ENCODE data around the gene FAM234B. TPM values are rescaled to one million over a fixed set of nuclear protein-coding genes. Genes with fewer than 3 reads are reported as not detected.

Gene FAM234B
- total RNA-seq, 1 experiment from 2014 or later = 25.9 TPM

DNA sequence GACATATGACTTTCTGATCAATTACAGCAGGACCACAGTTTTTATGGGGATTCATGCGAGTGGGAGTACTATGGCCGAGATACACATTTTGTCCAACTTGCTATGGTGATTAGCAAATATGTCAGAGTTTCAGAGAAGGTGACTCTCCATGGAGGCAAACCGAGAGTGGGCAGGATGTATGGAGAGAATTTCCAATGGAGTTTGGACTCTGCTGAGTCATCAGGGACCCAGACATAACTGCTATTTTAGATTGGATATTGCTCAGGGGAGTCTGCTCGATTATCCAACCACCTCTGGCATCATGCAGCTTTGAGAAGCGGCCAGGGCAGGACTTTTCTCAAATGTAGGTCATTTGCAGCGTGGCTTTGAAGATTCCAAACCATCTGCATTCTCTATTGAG is 68.8 kb downstream of the FAM234B start:
- TF ChIP-seq, protein P1, sequence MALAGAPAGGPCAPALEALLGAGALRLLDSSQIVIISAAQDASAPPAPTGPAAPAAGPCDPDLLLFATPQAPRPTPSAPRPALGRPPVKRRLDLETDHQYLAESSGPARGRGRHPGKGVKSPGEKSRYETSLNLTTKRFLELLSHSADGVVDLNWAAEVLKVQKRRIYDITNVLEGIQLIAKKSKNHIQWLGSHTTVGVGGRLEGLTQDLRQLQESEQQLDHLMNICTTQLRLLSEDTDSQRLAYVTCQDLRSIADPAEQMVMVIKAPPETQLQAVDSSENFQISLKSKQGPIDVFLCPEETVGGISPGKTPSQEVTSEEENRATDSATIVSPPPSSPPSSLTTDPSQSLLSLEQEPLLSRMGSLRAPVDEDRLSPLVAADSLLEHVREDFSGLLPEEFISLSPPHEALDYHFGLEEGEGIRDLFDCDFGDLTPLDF (CRISPR knock-in tag; IDR thresholded peaks at IDR 0.05) = no peak
- TF ChIP-seq, protein P2, sequence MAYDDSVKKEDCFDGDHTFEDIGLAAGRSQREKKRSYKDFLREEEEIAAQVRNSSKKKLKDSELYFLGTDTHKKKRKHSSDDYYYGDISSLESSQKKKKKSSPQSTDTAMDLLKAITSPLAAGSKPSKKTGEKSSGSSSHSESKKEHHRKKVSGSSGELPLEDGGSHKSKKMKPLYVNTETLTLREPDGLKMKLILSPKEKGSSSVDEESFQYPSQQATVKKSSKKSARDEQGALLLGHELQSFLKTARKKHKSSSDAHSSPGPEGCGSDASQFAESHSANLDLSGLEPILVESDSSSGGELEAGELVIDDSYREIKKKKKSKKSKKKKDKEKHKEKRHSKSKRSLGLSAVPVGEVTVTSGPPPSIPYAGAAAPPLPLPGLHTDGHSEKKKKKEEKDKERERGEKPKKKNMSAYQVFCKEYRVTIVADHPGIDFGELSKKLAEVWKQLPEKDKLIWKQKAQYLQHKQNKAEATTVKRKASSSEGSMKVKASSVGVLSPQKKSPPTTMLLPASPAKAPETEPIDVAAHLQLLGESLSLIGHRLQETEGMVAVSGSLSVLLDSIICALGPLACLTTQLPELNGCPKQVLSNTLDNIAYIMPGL (CRISPR knock-in tag; IDR thresholded peaks at IDR 0.05) = no peak
- TF ChIP-seq JAZF1 (CRISPR knock-in tag; IDR thresholded peaks at IDR 0.05) = no peak
- DNase-seq (ENCODE audit: low spot score) (no peak), ATAC-seq (no peak)
- POLR2A ChIA-PET = no interaction called here
- Mint-ChIP-seq H3K27ac (no peak overlapping the region), H3K4me1 (peaks cover 31% of the 10 kb centered on the region), H3K4me3 (no peak overlapping the region), H3K36me3 (peaks cover 10% of the 10 kb centered on the region), H3K27me3 (ENCODE audit: low read depth) (no peaks in the 10 kb centered on the region; the same call in 1 of the 2 replicates), H3K9me3 (peaks cover 20% of the 10 kb centered on the region)
- CTCF ChIA-PET = no interaction called here

DNA sequence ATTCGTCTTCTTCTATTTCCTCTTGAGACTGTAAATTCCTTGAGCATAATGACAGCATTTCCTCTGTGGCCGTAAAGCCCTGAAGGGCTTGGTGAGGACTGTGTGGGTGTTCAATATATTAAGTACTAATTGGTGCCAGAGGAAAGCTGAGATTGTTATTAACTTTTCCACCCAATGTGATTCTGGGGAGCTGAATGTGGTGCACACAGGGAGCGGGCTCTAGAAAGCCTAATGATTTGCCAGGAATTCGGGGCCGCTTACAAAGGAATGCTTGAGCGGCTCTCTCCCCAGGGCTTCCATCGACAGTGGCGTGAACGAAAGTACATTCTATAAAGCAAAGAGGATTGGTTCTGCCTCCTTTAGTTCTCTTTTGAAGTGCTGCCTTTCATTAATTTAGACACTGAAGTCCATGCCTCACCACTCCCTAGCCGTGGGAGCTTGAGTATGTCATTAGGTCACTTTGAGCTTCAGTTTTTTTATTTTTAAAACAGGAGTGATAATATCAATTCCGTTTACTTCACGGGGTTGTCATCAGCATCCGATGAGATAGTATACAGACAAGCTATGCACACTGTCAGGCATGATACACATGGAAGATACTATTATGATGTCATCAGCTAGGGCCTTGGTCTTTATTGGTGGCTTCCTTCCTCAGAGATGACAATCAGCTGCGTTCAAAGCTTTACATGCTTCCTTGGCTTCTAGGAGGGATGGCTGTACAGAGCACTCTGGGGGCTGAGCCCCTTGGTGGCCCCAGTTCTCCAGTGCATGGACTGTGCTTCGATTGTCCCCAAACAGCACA is 70.3 kb downstream of the FAM234B start:
- Mint-ChIP-seq H3K36me3 (peaks cover 10% of the 10 kb centered on the region), H3K27ac (no peak overlapping the region; the same call in 1 of the 2 replicates), H3K9me3 (peaks cover 12% of the 10 kb centered on the region), H3K4me1 (peaks cover 31% of the 10 kb centered on the region), H3K27me3 (ENCODE audit: low read depth) (no peaks in the 10 kb centered on the region), H3K4me3 (no peak overlapping the region)
- ATAC-seq = peak; percentile 85
- peak; percentile 38 for DNase-seq (ENCODE audit: low spot score)
- TF ChIP-seq, protein P3, sequence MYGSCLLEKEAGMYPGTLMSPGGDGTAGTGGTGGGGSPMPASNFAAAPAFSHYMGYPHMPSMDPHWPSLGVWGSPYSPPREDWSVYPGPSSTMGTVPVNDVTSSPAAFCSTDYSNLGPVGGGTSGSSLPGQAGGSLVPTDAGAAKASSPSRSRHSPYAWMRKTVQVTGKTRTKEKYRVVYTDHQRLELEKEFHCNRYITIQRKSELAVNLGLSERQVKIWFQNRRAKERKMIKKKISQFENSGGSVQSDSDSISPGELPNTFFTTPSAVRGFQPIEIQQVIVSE (CRISPR knock-in tag; IDR thresholded peaks at IDR 0.05; ENCODE audit: borderline replicate concordance) = no peak
- TF ChIP-seq, protein P4, sequence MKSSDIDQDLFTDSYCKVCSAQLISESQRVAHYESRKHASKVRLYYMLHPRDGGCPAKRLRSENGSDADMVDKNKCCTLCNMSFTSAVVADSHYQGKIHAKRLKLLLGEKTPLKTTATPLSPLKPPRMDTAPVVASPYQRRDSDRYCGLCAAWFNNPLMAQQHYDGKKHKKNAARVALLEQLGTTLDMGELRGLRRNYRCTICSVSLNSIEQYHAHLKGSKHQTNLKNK (CRISPR knock-in tag; IDR thresholded peaks at IDR 0.05) = no peak
- TF ChIP-seq, protein P5, sequence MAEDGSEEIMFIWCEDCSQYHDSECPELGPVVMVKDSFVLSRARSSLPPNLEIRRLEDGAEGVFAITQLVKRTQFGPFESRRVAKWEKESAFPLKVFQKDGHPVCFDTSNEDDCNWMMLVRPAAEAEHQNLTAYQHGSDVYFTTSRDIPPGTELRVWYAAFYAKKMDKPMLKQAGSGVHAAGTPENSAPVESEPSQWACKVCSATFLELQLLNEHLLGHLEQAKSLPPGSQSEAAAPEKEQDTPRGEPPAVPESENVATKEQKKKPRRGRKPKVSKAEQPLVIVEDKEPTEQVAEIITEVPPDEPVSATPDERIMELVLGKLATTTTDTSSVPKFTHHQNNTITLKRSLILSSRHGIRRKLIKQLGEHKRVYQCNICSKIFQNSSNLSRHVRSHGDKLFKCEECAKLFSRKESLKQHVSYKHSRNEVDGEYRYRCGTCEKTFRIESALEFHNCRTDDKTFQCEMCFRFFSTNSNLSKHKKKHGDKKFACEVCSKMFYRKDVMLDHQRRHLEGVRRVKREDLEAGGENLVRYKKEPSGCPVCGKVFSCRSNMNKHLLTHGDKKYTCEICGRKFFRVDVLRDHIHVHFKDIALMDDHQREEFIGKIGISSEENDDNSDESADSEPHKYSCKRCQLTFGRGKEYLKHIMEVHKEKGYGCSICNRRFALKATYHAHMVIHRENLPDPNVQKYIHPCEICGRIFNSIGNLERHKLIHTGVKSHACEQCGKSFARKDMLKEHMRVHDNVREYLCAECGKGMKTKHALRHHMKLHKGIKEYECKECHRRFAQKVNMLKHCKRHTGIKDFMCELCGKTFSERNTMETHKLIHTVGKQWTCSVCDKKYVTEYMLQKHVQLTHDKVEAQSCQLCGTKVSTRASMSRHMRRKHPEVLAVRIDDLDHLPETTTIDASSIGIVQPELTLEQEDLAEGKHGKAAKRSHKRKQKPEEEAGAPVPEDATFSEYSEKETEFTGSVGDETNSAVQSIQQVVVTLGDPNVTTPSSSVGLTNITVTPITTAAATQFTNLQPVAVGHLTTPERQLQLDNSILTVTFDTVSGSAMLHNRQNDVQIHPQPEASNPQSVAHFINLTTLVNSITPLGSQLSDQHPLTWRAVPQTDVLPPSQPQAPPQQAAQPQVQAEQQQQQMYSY (CRISPR knock-in tag; IDR thresholded peaks at IDR 0.05) = no peak
- POLR2A ChIA-PET = interaction anchor here (1.8 kb wide), 1 partner anchor 12 kb away, joined by 6 read pairs; no protein-coding TSS in a partner anchor
- CTCF ChIA-PET = interaction anchor here (1.0 kb wide), 1 partner anchor 88 kb away, joined by 4 read pairs; no protein-coding TSS in a partner anchor

DNA sequence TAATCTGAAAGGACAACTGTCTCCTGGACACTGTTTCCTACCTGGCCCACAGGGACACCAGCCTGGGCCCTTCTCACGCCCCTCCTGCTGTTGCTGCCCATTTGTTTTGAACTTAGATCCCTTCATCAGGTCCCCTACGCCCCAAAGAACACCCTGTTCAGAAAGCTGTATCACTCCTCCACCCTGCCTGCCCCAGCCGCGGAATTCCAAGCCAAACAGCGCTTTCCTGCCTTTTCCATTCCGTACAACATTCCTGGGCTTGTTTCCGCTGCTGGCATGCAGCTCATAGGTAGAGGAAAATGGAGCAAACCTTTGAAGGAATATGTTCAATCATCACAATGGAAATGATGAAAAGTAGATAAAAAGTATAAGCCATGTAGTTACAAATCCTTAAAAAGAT is 72.1 kb downstream of the FAM234B start:
- H3K27me3 Mint-ChIP-seq (ENCODE audit: low read depth) = no peaks in the 10 kb centered on the region
- no peak overlapping the region for H3K27ac Mint-ChIP-seq
- H3K36me3 Mint-ChIP-seq = peaks cover 10% of the 10 kb centered on the region
- H3K4me1 Mint-ChIP-seq = peaks cover 31% of the 10 kb centered on the region
- H3K9me3 Mint-ChIP-seq = peaks cover 12% of the 10 kb centered on the region
- DNase-seq (ENCODE audit: low spot score) (no peak), ATAC-seq (peak; percentile 38; the same call in 1 of the 2 replicates)
- TF ChIP-seq, protein P6, sequence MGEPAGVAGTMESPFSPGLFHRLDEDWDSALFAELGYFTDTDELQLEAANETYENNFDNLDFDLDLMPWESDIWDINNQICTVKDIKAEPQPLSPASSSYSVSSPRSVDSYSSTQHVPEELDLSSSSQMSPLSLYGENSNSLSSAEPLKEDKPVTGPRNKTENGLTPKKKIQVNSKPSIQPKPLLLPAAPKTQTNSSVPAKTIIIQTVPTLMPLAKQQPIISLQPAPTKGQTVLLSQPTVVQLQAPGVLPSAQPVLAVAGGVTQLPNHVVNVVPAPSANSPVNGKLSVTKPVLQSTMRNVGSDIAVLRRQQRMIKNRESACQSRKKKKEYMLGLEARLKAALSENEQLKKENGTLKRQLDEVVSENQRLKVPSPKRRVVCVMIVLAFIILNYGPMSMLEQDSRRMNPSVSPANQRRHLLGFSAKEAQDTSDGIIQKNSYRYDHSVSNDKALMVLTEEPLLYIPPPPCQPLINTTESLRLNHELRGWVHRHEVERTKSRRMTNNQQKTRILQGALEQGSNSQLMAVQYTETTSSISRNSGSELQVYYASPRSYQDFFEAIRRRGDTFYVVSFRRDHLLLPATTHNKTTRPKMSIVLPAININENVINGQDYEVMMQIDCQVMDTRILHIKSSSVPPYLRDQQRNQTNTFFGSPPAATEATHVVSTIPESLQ (CRISPR knock-in tag; IDR thresholded peaks at IDR 0.05) = no peak
- TF ChIP-seq EMX1 (CRISPR knock-in tag; IDR thresholded peaks at IDR 0.05) (no peak), ZNF423 (CRISPR knock-in tag; IDR thresholded peaks at IDR 0.05) (no peak), ZBTB21 (CRISPR knock-in tag; IDR thresholded peaks at IDR 0.05; ENCODE audit: borderline replicate concordance) (no peak)
- TF ChIP-seq, protein P7, sequence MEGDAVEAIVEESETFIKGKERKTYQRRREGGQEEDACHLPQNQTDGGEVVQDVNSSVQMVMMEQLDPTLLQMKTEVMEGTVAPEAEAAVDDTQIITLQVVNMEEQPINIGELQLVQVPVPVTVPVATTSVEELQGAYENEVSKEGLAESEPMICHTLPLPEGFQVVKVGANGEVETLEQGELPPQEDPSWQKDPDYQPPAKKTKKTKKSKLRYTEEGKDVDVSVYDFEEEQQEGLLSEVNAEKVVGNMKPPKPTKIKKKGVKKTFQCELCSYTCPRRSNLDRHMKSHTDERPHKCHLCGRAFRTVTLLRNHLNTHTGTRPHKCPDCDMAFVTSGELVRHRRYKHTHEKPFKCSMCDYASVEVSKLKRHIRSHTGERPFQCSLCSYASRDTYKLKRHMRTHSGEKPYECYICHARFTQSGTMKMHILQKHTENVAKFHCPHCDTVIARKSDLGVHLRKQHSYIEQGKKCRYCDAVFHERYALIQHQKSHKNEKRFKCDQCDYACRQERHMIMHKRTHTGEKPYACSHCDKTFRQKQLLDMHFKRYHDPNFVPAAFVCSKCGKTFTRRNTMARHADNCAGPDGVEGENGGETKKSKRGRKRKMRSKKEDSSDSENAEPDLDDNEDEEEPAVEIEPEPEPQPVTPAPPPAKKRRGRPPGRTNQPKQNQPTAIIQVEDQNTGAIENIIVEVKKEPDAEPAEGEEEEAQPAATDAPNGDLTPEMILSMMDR (IDR thresholded peaks at IDR 0.05) = no peak
- TF ChIP-seq, protein P8, sequence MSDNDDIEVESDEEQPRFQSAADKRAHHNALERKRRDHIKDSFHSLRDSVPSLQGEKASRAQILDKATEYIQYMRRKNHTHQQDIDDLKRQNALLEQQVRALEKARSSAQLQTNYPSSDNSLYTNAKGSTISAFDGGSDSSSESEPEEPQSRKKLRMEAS (CRISPR knock-in tag; IDR thresholded peaks at IDR 0.05) = no peak
- TF ChIP-seq, protein P9, sequence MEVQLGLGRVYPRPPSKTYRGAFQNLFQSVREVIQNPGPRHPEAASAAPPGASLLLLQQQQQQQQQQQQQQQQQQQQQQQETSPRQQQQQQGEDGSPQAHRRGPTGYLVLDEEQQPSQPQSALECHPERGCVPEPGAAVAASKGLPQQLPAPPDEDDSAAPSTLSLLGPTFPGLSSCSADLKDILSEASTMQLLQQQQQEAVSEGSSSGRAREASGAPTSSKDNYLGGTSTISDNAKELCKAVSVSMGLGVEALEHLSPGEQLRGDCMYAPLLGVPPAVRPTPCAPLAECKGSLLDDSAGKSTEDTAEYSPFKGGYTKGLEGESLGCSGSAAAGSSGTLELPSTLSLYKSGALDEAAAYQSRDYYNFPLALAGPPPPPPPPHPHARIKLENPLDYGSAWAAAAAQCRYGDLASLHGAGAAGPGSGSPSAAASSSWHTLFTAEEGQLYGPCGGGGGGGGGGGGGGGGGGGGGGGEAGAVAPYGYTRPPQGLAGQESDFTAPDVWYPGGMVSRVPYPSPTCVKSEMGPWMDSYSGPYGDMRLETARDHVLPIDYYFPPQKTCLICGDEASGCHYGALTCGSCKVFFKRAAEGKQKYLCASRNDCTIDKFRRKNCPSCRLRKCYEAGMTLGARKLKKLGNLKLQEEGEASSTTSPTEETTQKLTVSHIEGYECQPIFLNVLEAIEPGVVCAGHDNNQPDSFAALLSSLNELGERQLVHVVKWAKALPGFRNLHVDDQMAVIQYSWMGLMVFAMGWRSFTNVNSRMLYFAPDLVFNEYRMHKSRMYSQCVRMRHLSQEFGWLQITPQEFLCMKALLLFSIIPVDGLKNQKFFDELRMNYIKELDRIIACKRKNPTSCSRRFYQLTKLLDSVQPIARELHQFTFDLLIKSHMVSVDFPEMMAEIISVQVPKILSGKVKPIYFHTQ (CRISPR knock-in tag; IDR thresholded peaks at IDR 0.05) = no peak
- H3K4me3 Mint-ChIP-seq = no peak overlapping the region
- POLR2A ChIA-PET = interaction anchor here (1.8 kb wide), 1 partner anchor 14 kb away, joined by 6 read pairs; no protein-coding TSS in a partner anchor
- CTCF ChIA-PET = interaction anchor here (0.9 to 2.0 kb wide), 10 partner anchors 9 to 280 kb away, joined by 3 to 18 read pairs (median 4); partner anchors contain the start of gene FAM234B

All from WTC11 (cell line).